HepG2 (cell line): ENCODE data around the gene INKA2.

Experiments
- CTCF ChIP-seq: sonication (generic); formaldehyde crosslinking; IDR thresholded peaks from 2 replicates; pipeline ENCODE4 v1.5.0; 2020; ENCODE audit warnings: mild to moderate bottlenecking, missing genetic modification reagents, moderate library complexity
- ELF1 ChIP-seq: sonication (generic); formaldehyde crosslinking; IDR thresholded peaks from 2 replicates; pipeline ENCODE4 v1.4.0; 2020; ENCODE audit warnings: missing genetic modification reagents
- EZH2 ChIP-seq: conservative IDR thresholded peaks from 2 replicates; pipeline ENCODE4 v1.6.1; 2012; ENCODE audit warnings: mild to moderate bottlenecking, low read depth, low read length, moderate library complexity
- MXI1 ChIP-seq: IDR thresholded peaks from 3 replicates; pipeline ENCODE4 v1.6.1; 2012; ENCODE audit warnings: low read depth, low read length, inconsistent platforms, borderline replicate concordance
- NR2C2 ChIP-seq: sonication (generic); formaldehyde crosslinking; IDR thresholded peaks from 2 replicates; pipeline ENCODE4 v1.4.0; 2020; ENCODE audit warnings: missing genetic modification reagents, mild to moderate bottlenecking, moderate library complexity, borderline replicate concordance
- POLR2AphosphoS2 ChIP-seq: IDR thresholded peaks from 2 replicates; pipeline ENCODE4 v1.6.1; 2011; ENCODE audit warnings: low read depth, low read length, improper control_type of control experiment
- POLR2AphosphoS5 ChIP-seq: IDR thresholded peaks from 2 replicates; pipeline ENCODE4 v1.6.1; 2012; ENCODE audit warnings: low read depth, low read length
- SMARCC2 ChIP-seq: fragments of 450-650 bp; IDR thresholded peaks from 2 replicates; pipeline ENCODE4 v1.6.1; 2017; ENCODE audit warnings: antibody characterized with exemption, mild to moderate bottlenecking
- TP53 ChIP-seq: sonication (generic); formaldehyde crosslinking; conservative IDR thresholded peaks from 2 replicates; pipeline ENCODE4 v1.4.0; 2020; ENCODE audit warnings: missing genetic modification reagents
- UBTF ChIP-seq: sonication (generic); formaldehyde crosslinking; IDR thresholded peaks from 2 replicates; pipeline ENCODE4 v1.4.0; 2020; ENCODE audit warnings: mild to moderate bottlenecking, missing genetic modification reagents
- ZBTB34 ChIP-seq: sonication (generic); formaldehyde crosslinking; IDR thresholded peaks from 2 replicates; pipeline ENCODE4 v1.8.0; 2022; ENCODE audit warnings: mild to moderate bottlenecking, missing genetic modification reagents
- ZNF737 ChIP-seq: sonication (generic); formaldehyde crosslinking; IDR thresholded peaks from 2 replicates; pipeline ENCODE4 v1.5.0; 2020; ENCODE audit warnings: missing genetic modification reagents, mild to moderate bottlenecking, borderline replicate concordance
- ZNF879 ChIP-seq: sonication (generic); formaldehyde crosslinking; IDR thresholded peaks from 2 replicates; pipeline ENCODE4 v1.8.1; 2023; ENCODE audit warnings: missing genetic modification reagents

GRCh38 chr1:111777301-111777700 lies 38.1 kb upstream of the INKA2 start:
- no peak for TF ChIP-seq EZH2
- TF ChIP-seq CTCF (CRISPR knock-in tag), result no peak
- TF ChIP-seq MXI1, result no peak
- TF ChIP-seq ZBTB34 (CRISPR knock-in tag), result no peak
- no peak for TF ChIP-seq UBTF (CRISPR knock-in tag)
- TF ChIP-seq ZNF737 (CRISPR knock-in tag), result no peak
- TF ChIP-seq NR2C2 (CRISPR knock-in tag), result no peak
- TF ChIP-seq SMARCC2, result no peak
- TF ChIP-seq ZNF879 (CRISPR knock-in tag), result no peak
- TF ChIP-seq POLR2AphosphoS2, result no peak
- no peak for TF ChIP-seq ELF1 (CRISPR knock-in tag)
- TF ChIP-seq POLR2AphosphoS5, result no peak
- no peak for TF ChIP-seq TP53
